ENCODE measurements around the gene CNKSR3. TPM values are rescaled to one million over a fixed set of nuclear protein-coding genes. Genes with fewer than 3 reads are reported as not detected.

CNKSR3 gene
- total and polyA plus RNA-seq, 2 experiments from 2014 or later: 1.9 to 5.7 TPM

DNA sequence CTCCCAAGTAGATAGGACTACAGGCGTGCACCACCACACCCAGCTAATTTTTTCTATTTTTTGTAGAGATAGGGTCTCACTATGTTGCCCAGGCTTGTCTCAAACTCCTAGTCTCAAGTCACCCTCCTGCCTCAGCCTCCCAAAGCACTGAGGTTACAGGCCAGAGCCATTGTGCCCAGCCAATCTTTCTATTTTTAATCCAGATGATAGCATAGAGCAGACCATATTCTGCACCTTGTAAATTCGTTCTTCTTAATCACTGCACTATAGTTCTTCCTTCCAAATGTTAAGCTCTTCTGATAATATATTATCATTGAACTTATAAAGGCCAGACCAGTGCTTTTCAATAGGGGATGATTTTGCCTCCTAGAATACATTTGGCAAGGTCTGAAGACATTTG is 24.0 kb upstream of the CNKSR3 start:
- H3K27ac Mint-ChIP-seq: no peak overlapping the region
- no peaks in the 10 kb centered on the region for H3K9me2 ChIP-seq (ENCODE audit: insufficient read depth)
- peaks cover 13% of the 10 kb centered on the region; the same call in 1 of the 2 replicates for H3K27me3 ChIP-seq (ENCODE audit: insufficient read depth)
- no peak for DNase-seq (ENCODE audit: low spot score)
- no peak overlapping the region for H3K4me3 ChIP-seq
- TF ChIP-seq, protein P1, sequence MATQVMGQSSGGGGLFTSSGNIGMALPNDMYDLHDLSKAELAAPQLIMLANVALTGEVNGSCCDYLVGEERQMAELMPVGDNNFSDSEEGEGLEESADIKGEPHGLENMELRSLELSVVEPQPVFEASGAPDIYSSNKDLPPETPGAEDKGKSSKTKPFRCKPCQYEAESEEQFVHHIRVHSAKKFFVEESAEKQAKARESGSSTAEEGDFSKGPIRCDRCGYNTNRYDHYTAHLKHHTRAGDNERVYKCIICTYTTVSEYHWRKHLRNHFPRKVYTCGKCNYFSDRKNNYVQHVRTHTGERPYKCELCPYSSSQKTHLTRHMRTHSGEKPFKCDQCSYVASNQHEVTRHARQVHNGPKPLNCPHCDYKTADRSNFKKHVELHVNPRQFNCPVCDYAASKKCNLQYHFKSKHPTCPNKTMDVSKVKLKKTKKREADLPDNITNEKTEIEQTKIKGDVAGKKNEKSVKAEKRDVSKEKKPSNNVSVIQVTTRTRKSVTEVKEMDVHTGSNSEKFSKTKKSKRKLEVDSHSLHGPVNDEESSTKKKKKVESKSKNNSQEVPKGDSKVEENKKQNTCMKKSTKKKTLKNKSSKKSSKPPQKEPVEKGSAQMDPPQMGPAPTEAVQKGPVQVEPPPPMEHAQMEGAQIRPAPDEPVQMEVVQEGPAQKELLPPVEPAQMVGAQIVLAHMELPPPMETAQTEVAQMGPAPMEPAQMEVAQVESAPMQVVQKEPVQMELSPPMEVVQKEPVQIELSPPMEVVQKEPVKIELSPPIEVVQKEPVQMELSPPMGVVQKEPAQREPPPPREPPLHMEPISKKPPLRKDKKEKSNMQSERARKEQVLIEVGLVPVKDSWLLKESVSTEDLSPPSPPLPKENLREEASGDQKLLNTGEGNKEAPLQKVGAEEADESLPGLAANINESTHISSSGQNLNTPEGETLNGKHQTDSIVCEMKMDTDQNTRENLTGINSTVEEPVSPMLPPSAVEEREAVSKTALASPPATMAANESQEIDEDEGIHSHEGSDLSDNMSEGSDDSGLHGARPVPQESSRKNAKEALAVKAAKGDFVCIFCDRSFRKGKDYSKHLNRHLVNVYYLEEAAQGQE (IDR thresholded peaks at IDR 0.05; ENCODE audit: unreplicated experiment): no peak
- TF ChIP-seq EZH2phosphoT487 (IDR thresholded peaks at IDR 0.05; ENCODE audit: unreplicated experiment) (no peak), POLR2AphosphoS5 (IDR thresholded peaks at IDR 0.05; ENCODE audit: low read depth) (no peak), NANOG (IDR thresholded peaks at IDR 0.05; ENCODE audit: borderline replicate concordance) (no peak), CREB1 (CRISPR knock-in tag; IDR thresholded peaks at IDR 0.05; ENCODE audit: low read depth) (no peak), ZNF331 (CRISPR knock-in tag; IDR thresholded peaks at IDR 0.05; ENCODE audit: low read depth) (no peak), ZNF114 (CRISPR knock-in tag; IDR thresholded peaks at IDR 0.05) (no peak), STAT1 (IDR thresholded peaks at IDR 0.05; ENCODE audit: unreplicated experiment) (no peak), EZH2 (IDR thresholded peaks at IDR 0.05; ENCODE audit: low read depth, unreplicated experiment) (no peak), JUNB (IDR thresholded peaks at IDR 0.05; ENCODE audit: unreplicated experiment) (no peak)
- TF ChIP-seq, protein P2, sequence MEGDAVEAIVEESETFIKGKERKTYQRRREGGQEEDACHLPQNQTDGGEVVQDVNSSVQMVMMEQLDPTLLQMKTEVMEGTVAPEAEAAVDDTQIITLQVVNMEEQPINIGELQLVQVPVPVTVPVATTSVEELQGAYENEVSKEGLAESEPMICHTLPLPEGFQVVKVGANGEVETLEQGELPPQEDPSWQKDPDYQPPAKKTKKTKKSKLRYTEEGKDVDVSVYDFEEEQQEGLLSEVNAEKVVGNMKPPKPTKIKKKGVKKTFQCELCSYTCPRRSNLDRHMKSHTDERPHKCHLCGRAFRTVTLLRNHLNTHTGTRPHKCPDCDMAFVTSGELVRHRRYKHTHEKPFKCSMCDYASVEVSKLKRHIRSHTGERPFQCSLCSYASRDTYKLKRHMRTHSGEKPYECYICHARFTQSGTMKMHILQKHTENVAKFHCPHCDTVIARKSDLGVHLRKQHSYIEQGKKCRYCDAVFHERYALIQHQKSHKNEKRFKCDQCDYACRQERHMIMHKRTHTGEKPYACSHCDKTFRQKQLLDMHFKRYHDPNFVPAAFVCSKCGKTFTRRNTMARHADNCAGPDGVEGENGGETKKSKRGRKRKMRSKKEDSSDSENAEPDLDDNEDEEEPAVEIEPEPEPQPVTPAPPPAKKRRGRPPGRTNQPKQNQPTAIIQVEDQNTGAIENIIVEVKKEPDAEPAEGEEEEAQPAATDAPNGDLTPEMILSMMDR (conservative IDR thresholded peaks at IDR 0.05; ENCODE audit: low read depth in 2 of 2): no peak
- TF ChIP-seq, protein P3, sequence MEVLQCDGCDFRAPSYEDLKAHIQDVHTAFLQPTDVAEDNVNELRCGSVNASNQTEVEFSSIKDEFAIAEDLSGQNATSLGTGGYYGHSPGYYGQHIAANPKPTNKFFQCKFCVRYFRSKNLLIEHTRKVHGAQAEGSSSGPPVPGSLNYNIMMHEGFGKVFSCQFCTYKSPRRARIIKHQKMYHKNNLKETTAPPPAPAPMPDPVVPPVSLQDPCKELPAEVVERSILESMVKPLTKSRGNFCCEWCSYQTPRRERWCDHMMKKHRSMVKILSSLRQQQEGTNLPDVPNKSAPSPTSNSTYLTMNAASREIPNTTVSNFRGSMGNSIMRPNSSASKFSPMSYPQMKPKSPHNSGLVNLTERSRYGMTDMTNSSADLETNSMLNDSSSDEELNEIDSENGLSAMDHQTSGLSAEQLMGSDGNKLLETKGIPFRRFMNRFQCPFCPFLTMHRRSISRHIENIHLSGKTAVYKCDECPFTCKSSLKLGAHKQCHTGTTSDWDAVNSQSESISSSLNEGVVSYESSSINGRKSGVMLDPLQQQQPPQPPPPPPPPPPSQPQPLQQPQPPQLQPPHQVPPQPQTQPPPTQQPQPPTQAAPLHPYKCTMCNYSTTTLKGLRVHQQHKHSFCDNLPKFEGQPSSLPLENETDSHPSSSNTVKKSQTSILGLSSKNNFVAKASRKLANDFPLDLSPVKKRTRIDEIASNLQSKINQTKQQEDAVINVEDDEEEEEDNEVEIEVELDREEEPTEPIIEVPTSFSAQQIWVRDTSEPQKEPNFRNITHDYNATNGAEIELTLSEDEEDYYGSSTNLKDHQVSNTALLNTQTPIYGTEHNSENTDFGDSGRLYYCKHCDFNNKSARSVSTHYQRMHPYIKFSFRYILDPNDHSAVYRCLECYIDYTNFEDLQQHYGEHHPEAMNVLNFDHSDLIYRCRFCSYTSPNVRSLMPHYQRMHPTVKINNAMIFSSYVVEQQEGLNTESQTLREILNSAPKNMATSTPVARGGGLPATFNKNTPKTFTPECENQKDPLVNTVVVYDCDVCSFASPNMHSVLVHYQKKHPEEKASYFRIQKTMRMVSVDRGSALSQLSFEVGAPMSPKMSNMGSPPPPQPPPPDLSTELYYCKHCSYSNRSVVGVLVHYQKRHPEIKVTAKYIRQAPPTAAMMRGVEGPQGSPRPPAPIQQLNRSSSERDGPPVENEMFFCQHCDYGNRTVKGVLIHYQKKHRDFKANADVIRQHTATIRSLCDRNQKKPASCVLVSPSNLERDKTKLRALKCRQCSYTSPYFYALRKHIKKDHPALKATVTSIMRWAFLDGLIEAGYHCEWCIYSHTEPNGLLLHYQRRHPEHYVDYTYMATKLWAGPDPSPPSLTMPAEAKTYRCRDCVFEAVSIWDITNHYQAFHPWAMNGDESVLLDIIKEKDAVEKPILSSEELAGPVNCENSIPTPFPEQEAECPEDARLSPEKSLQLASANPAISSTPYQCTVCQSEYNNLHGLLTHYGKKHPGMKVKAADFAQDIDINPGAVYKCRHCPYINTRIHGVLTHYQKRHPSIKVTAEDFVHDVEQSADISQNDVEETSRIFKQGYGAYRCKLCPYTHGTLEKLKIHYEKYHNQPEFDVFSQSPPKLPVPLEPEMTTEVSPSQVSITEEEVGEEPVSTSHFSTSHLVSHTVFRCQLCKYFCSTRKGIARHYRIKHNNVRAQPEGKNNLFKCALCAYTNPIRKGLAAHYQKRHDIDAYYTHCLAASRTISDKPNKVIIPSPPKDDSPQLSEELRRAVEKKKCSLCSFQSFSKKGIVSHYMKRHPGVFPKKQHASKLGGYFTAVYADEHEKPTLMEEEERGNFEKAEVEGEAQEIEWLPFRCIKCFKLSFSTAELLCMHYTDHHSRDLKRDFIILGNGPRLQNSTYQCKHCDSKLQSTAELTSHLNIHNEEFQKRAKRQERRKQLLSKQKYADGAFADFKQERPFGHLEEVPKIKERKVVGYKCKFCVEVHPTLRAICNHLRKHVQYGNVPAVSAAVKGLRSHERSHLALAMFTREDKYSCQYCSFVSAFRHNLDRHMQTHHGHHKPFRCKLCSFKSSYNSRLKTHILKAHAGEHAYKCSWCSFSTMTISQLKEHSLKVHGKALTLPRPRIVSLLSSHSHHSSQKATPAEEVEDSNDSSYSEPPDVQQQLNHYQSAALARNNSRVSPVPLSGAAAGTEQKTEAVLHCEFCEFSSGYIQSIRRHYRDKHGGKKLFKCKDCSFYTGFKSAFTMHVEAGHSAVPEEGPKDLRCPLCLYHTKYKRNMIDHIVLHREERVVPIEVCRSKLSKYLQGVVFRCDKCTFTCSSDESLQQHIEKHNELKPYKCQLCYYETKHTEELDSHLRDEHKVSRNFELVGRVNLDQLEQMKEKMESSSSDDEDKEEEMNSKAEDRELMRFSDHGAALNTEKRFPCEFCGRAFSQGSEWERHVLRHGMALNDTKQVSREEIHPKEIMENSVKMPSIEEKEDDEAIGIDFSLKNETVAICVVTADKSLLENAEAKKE (CRISPR knock-in tag; IDR thresholded peaks at IDR 0.05): no peak
- TF ChIP-seq, protein P4, sequence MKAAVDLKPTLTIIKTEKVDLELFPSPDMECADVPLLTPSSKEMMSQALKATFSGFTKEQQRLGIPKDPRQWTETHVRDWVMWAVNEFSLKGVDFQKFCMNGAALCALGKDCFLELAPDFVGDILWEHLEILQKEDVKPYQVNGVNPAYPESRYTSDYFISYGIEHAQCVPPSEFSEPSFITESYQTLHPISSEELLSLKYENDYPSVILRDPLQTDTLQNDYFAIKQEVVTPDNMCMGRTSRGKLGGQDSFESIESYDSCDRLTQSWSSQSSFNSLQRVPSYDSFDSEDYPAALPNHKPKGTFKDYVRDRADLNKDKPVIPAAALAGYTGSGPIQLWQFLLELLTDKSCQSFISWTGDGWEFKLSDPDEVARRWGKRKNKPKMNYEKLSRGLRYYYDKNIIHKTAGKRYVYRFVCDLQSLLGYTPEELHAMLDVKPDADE (IDR thresholded peaks at IDR 0.05): no peak
- no peaks in the 10 kb centered on the region for H3K36me3 ChIP-seq (ENCODE audit: insufficient read depth)
- ATAC-seq: no peak
- no peaks in the 10 kb centered on the region for H3K79me2 ChIP-seq (replicated peaks; ENCODE audit: insufficient read depth)
- no peaks in the 10 kb centered on the region for H3F3A ChIP-seq (replicated peaks; ENCODE audit: low read depth)
- H2AFZ ChIP-seq: no peak overlapping the region
- peaks cover 25% of the 10 kb centered on the region for H3K4me1 ChIP-seq (ENCODE audit: insufficient read depth)
- no peak overlapping the region for H3K4me2 ChIP-seq
- no peak overlapping the region for H3K27ac ChIP-seq (ENCODE audit: low read depth)
- no peaks in the 10 kb centered on the region for H4K20me1 ChIP-seq (replicated peaks; ENCODE audit: insufficient read depth)
- peaks cover 31% of the 10 kb centered on the region for H3K4me1 Mint-ChIP-seq
- H3K36me3 Mint-ChIP-seq (ENCODE audit: low read depth): no peaks in the 10 kb centered on the region
- H3K9me3 Mint-ChIP-seq: no peaks in the 10 kb centered on the region; the same call in 2 of the 3 replicates
- peaks cover 2% of the 10 kb centered on the region for H3K27me3 Mint-ChIP-seq (ENCODE audit: insufficient read depth, low read depth, poor library complexity)
- no peak overlapping the region for H3K4me3 Mint-ChIP-seq

Data from GM23338 (cell line).